ENCODE data around the gene GPBAR1.

DNA sequence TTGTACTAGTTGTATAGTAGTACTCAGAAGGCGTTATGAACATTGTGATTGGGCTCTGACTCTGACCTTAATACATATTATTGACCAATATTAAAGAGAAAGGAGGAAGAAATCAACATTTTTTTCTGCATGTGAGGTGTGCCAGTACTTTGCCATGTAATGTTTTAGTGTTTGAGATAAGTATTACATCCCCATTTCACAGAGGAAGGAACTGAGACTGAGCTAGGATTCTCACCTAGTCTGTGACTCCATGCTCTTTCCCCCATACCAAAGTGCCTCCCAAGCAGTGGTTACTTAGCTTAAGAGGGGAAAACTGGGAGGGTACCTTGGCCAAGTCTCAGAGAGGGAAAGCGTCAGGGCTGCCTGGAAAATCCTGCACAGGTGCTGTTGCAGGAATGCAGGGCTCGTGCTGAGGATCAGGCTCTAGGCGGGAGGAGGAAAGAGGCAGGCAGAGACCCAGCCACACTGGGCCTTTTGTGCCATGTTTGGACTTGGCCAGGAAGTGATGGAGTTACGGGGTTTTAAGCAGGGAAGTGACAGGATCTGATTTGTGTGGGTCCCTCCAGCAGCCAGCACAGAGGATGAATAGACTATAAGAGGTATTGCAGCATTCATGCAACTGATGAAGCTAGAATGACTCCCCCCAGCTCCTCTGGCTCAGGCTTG, 11.2 kb downstream of the GPBAR1 start:
- TF ChIP-seq TAF1 (IDR thresholded peaks at IDR 0.05; ENCODE audit: borderline replicate concordance, low read depth, low read length) (no peak), POLR2A (IDR thresholded peaks at IDR 0.05; ENCODE audit: low read depth, low read length) (no peak)

Data from GM12892 (cell line).